T-helper 2 cell treated with Interferon-gamma antibody and Interleukin-4, amounts not matched to agents 5 μg/mL and 100 μg/mL, for 36 hours (primary cell): Measurements from ENCODE around the gene TFB1M.

Source experiments
- DNase-seq: peaks from one replicate; pipeline ENCODE4 v3.0.0; 2021; ENCODE audit warnings: low spot score
- H3K27ac Mint-ChIP-seq: one replicate; pipeline ENCODE4 v1.8.0; 2021; ENCODE audit warnings: mild to moderate bottlenecking, mixed read lengths
- H3K27me3 Mint-ChIP-seq: one replicate; pipeline ENCODE4 v1.8.0; 2021; ENCODE audit warnings: low read depth, mixed read lengths
- H3K36me3 Mint-ChIP-seq: one replicate; pipeline ENCODE4 v1.8.0; 2021; ENCODE audit warnings: low read depth, mixed read lengths
- H3K4me1 Mint-ChIP-seq: one replicate; pipeline ENCODE4 v1.8.0; 2021; ENCODE audit warnings: low read depth, mixed read lengths
- H3K4me3 Mint-ChIP-seq: one replicate; pipeline ENCODE4 v1.8.0; 2022; ENCODE audit warnings: mild to moderate bottlenecking, moderate library complexity, mixed read lengths
- H3K9me3 Mint-ChIP-seq: one replicate; pipeline ENCODE4 v1.8.0; 2021; ENCODE audit warnings: mixed read lengths

Gene TFB1M

GRCh38 chr6:155260686-155261085 is 53.6 kb downstream of the TFB1M start:
- H3K4me1 Mint-ChIP-seq = peaks cover 11% of the 10 kb centered on the region
- no peak for DNase-seq
- no peaks in the 10 kb centered on the region for H3K27me3 Mint-ChIP-seq
- peaks cover 19% of the 10 kb centered on the region for H3K36me3 Mint-ChIP-seq
- H3K9me3 Mint-ChIP-seq = no peaks in the 10 kb centered on the region
- no peak overlapping the region for H3K27ac Mint-ChIP-seq
- no peak overlapping the region for H3K4me3 Mint-ChIP-seq

- Mint-ChIP-seq H3K27ac (no peak overlapping the region), H3K9me3 (no peaks in the 10 kb centered on the region), H3K4me3 (no peak overlapping the region), H3K36me3 (peaks cover 23% of the 10 kb centered on the region), H3K27me3 (no peaks in the 10 kb centered on the region), H3K4me1 (peaks cover 11% of the 10 kb centered on the region)
- no peak for DNase-seq
Observed at GRCh38 chr6:155259897-155260296, 54.4 kb downstream of the TFB1M start.

GRCh38 chr6:155259204-155259603 is 55.1 kb downstream of the TFB1M start:
- H3K4me3 Mint-ChIP-seq = no peak overlapping the region
- H3K9me3 Mint-ChIP-seq = no peaks in the 10 kb centered on the region
- no peak overlapping the region for H3K27ac Mint-ChIP-seq
- no peaks in the 10 kb centered on the region for H3K27me3 Mint-ChIP-seq
- peaks cover 29% of the 10 kb centered on the region for H3K36me3 Mint-ChIP-seq
- no peak for DNase-seq
- peaks cover 11% of the 10 kb centered on the region for H3K4me1 Mint-ChIP-seq

GRCh38 chr6:155257796-155258195 is 56.5 kb downstream of the TFB1M start:
- DNase-seq = no peak
- H3K27ac Mint-ChIP-seq = no peak overlapping the region
- H3K9me3 Mint-ChIP-seq = no peaks in the 10 kb centered on the region
- H3K4me3 Mint-ChIP-seq = no peak overlapping the region
- no peaks in the 10 kb centered on the region for H3K27me3 Mint-ChIP-seq
- H3K36me3 Mint-ChIP-seq = peaks cover 29% of the 10 kb centered on the region
- peaks cover 11% of the 10 kb centered on the region for H3K4me1 Mint-ChIP-seq

- Mint-ChIP-seq H3K36me3 (peaks cover 30% of the 10 kb centered on the region), H3K4me1 (peaks cover 3% of the 10 kb centered on the region), H3K27me3 (no peaks in the 10 kb centered on the region), H3K27ac (no peak overlapping the region), H3K4me3 (no peak overlapping the region), H3K9me3 (no peaks in the 10 kb centered on the region)
- DNase-seq = no peak
Observed at GRCh38 chr6:155256122-155256795, 58.0 kb downstream of the TFB1M start.

GRCh38 chr6:155254139-155254538 is 60.1 kb downstream of the TFB1M start:
- no peak overlapping the region for H3K27ac Mint-ChIP-seq
- no peak for DNase-seq
- H3K27me3 Mint-ChIP-seq = no peaks in the 10 kb centered on the region
- H3K9me3 Mint-ChIP-seq = no peaks in the 10 kb centered on the region
- no peak overlapping the region for H3K4me3 Mint-ChIP-seq
- H3K4me1 Mint-ChIP-seq = no peaks in the 10 kb centered on the region
- peaks cover 36% of the 10 kb centered on the region for H3K36me3 Mint-ChIP-seq

GRCh38 chr6:155253337-155253736 is 60.9 kb downstream of the TFB1M start:
- Mint-ChIP-seq H3K4me3 (no peak overlapping the region), H3K36me3 (peaks cover 39% of the 10 kb centered on the region), H3K27me3 (no peaks in the 10 kb centered on the region), H3K27ac (no peak overlapping the region), H3K4me1 (no peaks in the 10 kb centered on the region), H3K9me3 (no peaks in the 10 kb centered on the region)
- DNase-seq = no peak

GRCh38 chr6:155252581-155252980 is 61.7 kb downstream of the TFB1M start:
- H3K9me3 Mint-ChIP-seq = no peaks in the 10 kb centered on the region
- peaks cover 37% of the 10 kb centered on the region for H3K36me3 Mint-ChIP-seq
- no peak overlapping the region for H3K27ac Mint-ChIP-seq
- no peak for DNase-seq
- H3K4me3 Mint-ChIP-seq = no peak overlapping the region
- no peaks in the 10 kb centered on the region for H3K4me1 Mint-ChIP-seq
- no peaks in the 10 kb centered on the region for H3K27me3 Mint-ChIP-seq

GRCh38 chr6:155250701-155251381 is 63.4 kb downstream of the TFB1M start:
- H3K27ac Mint-ChIP-seq = no peak overlapping the region
- H3K9me3 Mint-ChIP-seq = no peaks in the 10 kb centered on the region
- no peaks in the 10 kb centered on the region for H3K4me1 Mint-ChIP-seq
- H3K36me3 Mint-ChIP-seq = peaks cover 30% of the 10 kb centered on the region
- no peaks in the 10 kb centered on the region for H3K27me3 Mint-ChIP-seq
- no peak overlapping the region for H3K4me3 Mint-ChIP-seq
- no peak for DNase-seq

GRCh38 chr6:155248008-155249001 is 66.0 kb downstream of the TFB1M start:
- DNase-seq = no peak
- Mint-ChIP-seq H3K4me1 (no peaks in the 10 kb centered on the region), H3K27me3 (no peaks in the 10 kb centered on the region), H3K4me3 (no peak overlapping the region), H3K36me3 (peaks cover 16% of the 10 kb centered on the region), H3K9me3 (no peaks in the 10 kb centered on the region), H3K27ac (no peak overlapping the region)

GRCh38 chr6:155247618-155248007 is 66.7 kb downstream of the TFB1M start:
- Mint-ChIP-seq H3K4me1 (no peaks in the 10 kb centered on the region), H3K9me3 (no peaks in the 10 kb centered on the region), H3K27ac (no peak overlapping the region), H3K27me3 (no peaks in the 10 kb centered on the region), H3K4me3 (no peak overlapping the region), H3K36me3 (peaks cover 14% of the 10 kb centered on the region)
- DNase-seq = no peak

GRCh38 chr6:155246825-155247224 is 67.5 kb downstream of the TFB1M start:
- no peak for DNase-seq
- Mint-ChIP-seq H3K27me3 (no peaks in the 10 kb centered on the region), H3K4me1 (no peaks in the 10 kb centered on the region), H3K4me3 (no peak overlapping the region), H3K36me3 (peaks cover 13% of the 10 kb centered on the region), H3K9me3 (no peaks in the 10 kb centered on the region), H3K27ac (no peak overlapping the region)

GRCh38 chr6:155245831-155246230 is 68.5 kb downstream of the TFB1M start:
- peaks cover 11% of the 10 kb centered on the region for H3K36me3 Mint-ChIP-seq
- no peak overlapping the region for H3K27ac Mint-ChIP-seq
- no peak for DNase-seq
- H3K9me3 Mint-ChIP-seq = no peaks in the 10 kb centered on the region
- H3K27me3 Mint-ChIP-seq = no peaks in the 10 kb centered on the region
- H3K4me1 Mint-ChIP-seq = no peaks in the 10 kb centered on the region
- no peak overlapping the region for H3K4me3 Mint-ChIP-seq

GRCh38 chr6:155245193-155245592 is 69.1 kb downstream of the TFB1M start:
- DNase-seq = no peak
- Mint-ChIP-seq H3K36me3 (peaks cover 8% of the 10 kb centered on the region), H3K4me1 (no peaks in the 10 kb centered on the region), H3K4me3 (no peak overlapping the region), H3K27me3 (no peaks in the 10 kb centered on the region), H3K27ac (no peak overlapping the region), H3K9me3 (no peaks in the 10 kb centered on the region)
